Nephron progenitor cell (in vitro differentiated cells): ENCODE results near the gene NFATC1.

Experiments
- DNase-seq: peaks from one replicate; pipeline ENCODE4 v3.0.0; 2021
- H3K27ac Mint-ChIP-seq: 2 replicates; pipeline ENCODE4 v1.8.0; 2021; ENCODE audit warnings: mild to moderate bottlenecking, moderate library complexity, mixed read lengths
- H3K27me3 Mint-ChIP-seq: 2 replicates; pipeline ENCODE4 v1.8.0; 2021; ENCODE audit warnings: mild to moderate bottlenecking, low read depth, mixed read lengths; ENCODE audit not compliant: poor library complexity
- H3K36me3 Mint-ChIP-seq: 2 replicates; pipeline ENCODE4 v1.8.0; 2021; ENCODE audit warnings: low read depth, mixed read lengths
- H3K4me1 Mint-ChIP-seq: 2 replicates; pipeline ENCODE4 v1.8.0; 2021; ENCODE audit warnings: mixed read lengths
- H3K4me3 Mint-ChIP-seq: 2 replicates; pipeline ENCODE4 v1.8.0; 2021; ENCODE audit warnings: mild to moderate bottlenecking, moderate library complexity, mixed read lengths
- H3K9me3 Mint-ChIP-seq: 2 replicates; pipeline ENCODE4 v1.8.0; 2021; ENCODE audit warnings: mild to moderate bottlenecking, moderate library complexity, mixed read lengths
- CTCF ChIP-seq: fragments of 200-600 bp; sonication (generic); IDR thresholded peaks from 2 replicates; pipeline ENCODE4 v1.5.0; 2021; ENCODE audit warnings: antibody characterized with exemption

NFATC1 gene

DNA sequence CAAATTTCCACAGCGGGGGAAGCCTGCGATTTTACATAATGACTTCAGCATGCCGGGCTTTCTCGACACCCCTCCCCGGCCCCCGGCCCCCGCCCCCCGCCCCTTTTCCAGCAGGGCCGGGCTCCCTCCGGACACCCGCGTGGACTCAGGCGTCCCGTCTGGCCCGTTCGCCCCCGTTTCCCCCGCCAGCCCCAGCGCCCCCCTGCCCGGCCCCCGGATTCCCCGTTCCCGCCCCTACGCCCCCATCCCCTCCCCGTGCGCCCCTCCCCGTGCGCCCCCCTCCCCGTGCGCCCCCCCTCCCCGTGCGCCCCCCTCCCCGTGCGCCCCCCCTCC is 456 bp upstream of the NFATC1 start:
- H3K27me3 Mint-ChIP-seq: peaks cover 85% of the 10 kb centered on the region
- no peak for TF ChIP-seq CTCF
- H3K27ac Mint-ChIP-seq: no peak overlapping the region
- no peak for DNase-seq
- peak overlapping the region; percentile 78 for H3K4me3 Mint-ChIP-seq
- peaks cover 6% of the 10 kb centered on the region for H3K9me3 Mint-ChIP-seq
- H3K36me3 Mint-ChIP-seq: no peaks in the 10 kb centered on the region
- peaks cover 21% of the 10 kb centered on the region for H3K4me1 Mint-ChIP-seq

GRCh38 chr18:79396431-79397246 is 909 bp downstream of the NFATC1 start:
- Mint-ChIP-seq H3K4me3 (no peak overlapping the region), H3K4me1 (peaks cover 28% of the 10 kb centered on the region), H3K27me3 (peaks cover 71% of the 10 kb centered on the region), H3K36me3 (no peaks in the 10 kb centered on the region), H3K9me3 (no peaks in the 10 kb centered on the region), H3K27ac (no peak overlapping the region)
- peak; percentile 69 for DNase-seq
- TF ChIP-seq CTCF: no peak

GRCh38 chr18:79397247-79397829 is 1.6 kb downstream of the NFATC1 start:
- no peaks in the 10 kb centered on the region for H3K36me3 Mint-ChIP-seq
- H3K4me3 Mint-ChIP-seq: peak overlapping the region; percentile 30
- peaks cover 27% of the 10 kb centered on the region for H3K4me1 Mint-ChIP-seq
- peaks cover 64% of the 10 kb centered on the region for H3K27me3 Mint-ChIP-seq
- no peak for TF ChIP-seq CTCF
- no peak for DNase-seq
- no peak overlapping the region for H3K27ac Mint-ChIP-seq
- H3K9me3 Mint-ChIP-seq: no peaks in the 10 kb centered on the region

GRCh38 chr18:79397830-79398761 is 2.4 kb downstream of the NFATC1 start:
- H3K27me3 Mint-ChIP-seq: peaks cover 57% of the 10 kb centered on the region
- H3K36me3 Mint-ChIP-seq: no peaks in the 10 kb centered on the region
- no peak for TF ChIP-seq CTCF
- H3K4me3 Mint-ChIP-seq: peak overlapping the region; percentile 73
- H3K4me1 Mint-ChIP-seq: peaks cover 33% of the 10 kb centered on the region
- no peak for DNase-seq
- H3K27ac Mint-ChIP-seq: no peak overlapping the region
- H3K9me3 Mint-ChIP-seq: no peaks in the 10 kb centered on the region

GRCh38 chr18:79399275-79400081 is 3.7 kb downstream of the NFATC1 start:
- no peaks in the 10 kb centered on the region for H3K36me3 Mint-ChIP-seq
- DNase-seq: peak; percentile 39
- no peaks in the 10 kb centered on the region for H3K9me3 Mint-ChIP-seq
- peaks cover 51% of the 10 kb centered on the region for H3K27me3 Mint-ChIP-seq
- H3K27ac Mint-ChIP-seq: no peak overlapping the region
- no peak for TF ChIP-seq CTCF
- peaks cover 40% of the 10 kb centered on the region for H3K4me1 Mint-ChIP-seq
- peak overlapping the region; percentile 73 for H3K4me3 Mint-ChIP-seq
